Keratinocyte (primary cell): Measurements from ENCODE around the gene CES5A. TPM values are rescaled to one million over a fixed set of nuclear protein-coding genes. Genes with fewer than 3 reads are reported as not detected.
"Not testable (repeated sequence)": the region's sequence is repeated elsewhere in the genome, so short reads cannot be mapped to it uniquely, and the experiment has no call there.

Experiments used
- DNase-seq: peaks from one replicate; pipeline ENCODE4 v3.0.0-alpha.2; 2011; ENCODE audit warnings: low read depth, missing footprints, low spot score
- FAIRE-seq: peaks from 2 replicates; lab custom pipeline; 2011; peaks lifted over from hg19 to GRCh38; lab: Jason Lieb, UNC
- H2AFZ ChIP-seq: 2 replicates; pipeline ENCODE4 v1.6.0; 2012; ENCODE audit warnings: low read length, control low read depth, inconsistent platforms; ENCODE audit not compliant: control insufficient read depth
- H3K27ac ChIP-seq: 2 replicates; pipeline ENCODE4 v1.5.1; 2011; ENCODE audit warnings: low read length; ENCODE audit not compliant: control insufficient read depth, insufficient read depth
- H3K27me3 ChIP-seq: 3 replicates; pipeline ENCODE4 v1.6.0; 2011; ENCODE audit warnings: low read length; ENCODE audit not compliant: control insufficient read depth, insufficient read depth; ENCODE audit errors: extremely low read depth
- H3K36me3 ChIP-seq, 2 experiments: 2 replicates in 1 of 2; 3 replicates in 1 of 2; pipeline ENCODE4 v1.5.1; 2011; ENCODE audit warnings: low read length in 2 of 2, mild to moderate bottlenecking in 1 of 2; ENCODE audit not compliant: control insufficient read depth in 2 of 2, insufficient read depth in 2 of 2; ENCODE audit errors: extremely low read depth in 1 of 2
- H3K4me1 ChIP-seq: 3 replicates; pipeline ENCODE4 v1.5.1; 2011; ENCODE audit warnings: low read length; ENCODE audit not compliant: control insufficient read depth, insufficient read depth; ENCODE audit errors: extremely low read depth
- H3K4me2 ChIP-seq: 3 replicates; pipeline ENCODE4 v1.6.0; 2011; ENCODE audit warnings: low read depth, low read length; ENCODE audit not compliant: control insufficient read depth, insufficient read depth; ENCODE audit errors: extremely low read depth
- H3K4me3 ChIP-seq, 3 experiments: fragments of 200-600 bp in 1 of 3; sonication (generic) in 1 of 3; 2 replicates in 2 of 3; 3 replicates in 1 of 3; pipeline ENCODE4 v1.5.1; 2011 to 2016; ENCODE audit warnings: low read length in 3 of 3, mild to moderate bottlenecking in 3 of 3, control low read depth in 2 of 3, inconsistent platforms in 1 of 3, low read depth in 1 of 3, mixed read lengths in 1 of 3, mixed run types in 1 of 3, moderate library complexity in 1 of 3; ENCODE audit not compliant: control insufficient read depth in 2 of 3, insufficient read depth in 2 of 3; ENCODE audit errors: extremely low read depth in 1 of 3
- H3K79me2 ChIP-seq: 2 replicates; pipeline ENCODE4 v1.6.0; 2012; ENCODE audit warnings: low read length; ENCODE audit not compliant: control insufficient read depth, insufficient read depth
- H3K9ac ChIP-seq: 3 replicates; pipeline ENCODE4 v1.6.0; 2011; ENCODE audit warnings: low read length; ENCODE audit not compliant: control insufficient read depth, insufficient read depth; ENCODE audit errors: extremely low read depth
- H3K9me1 ChIP-seq: 3 replicates; pipeline ENCODE4 v1.6.0; 2011; ENCODE audit warnings: low read length; ENCODE audit not compliant: control insufficient read depth, insufficient read depth; ENCODE audit errors: extremely low read depth
- H3K9me3 ChIP-seq: 2 replicates; pipeline ENCODE4 v1.5.1; 2012; ENCODE audit warnings: low read depth, low read length; ENCODE audit not compliant: control insufficient read depth
- H4K20me1 ChIP-seq: 3 replicates; pipeline ENCODE4 v1.6.0; 2011; ENCODE audit warnings: low read length; ENCODE audit not compliant: control insufficient read depth, insufficient read depth; ENCODE audit errors: extremely low read depth
- EZH2 ChIP-seq: IDR thresholded peaks from one replicate; pipeline ENCODE4 v1.6.1; 2012; ENCODE audit warnings: inconsistent platforms, mild to moderate bottlenecking, low read length, moderate library complexity
- dilution Hi-C: fragments of 300-500 bp; cut with MboI; formaldehyde crosslinking; loops from one replicate; pipeline ENCODE4 v1.7.0; 2020; ENCODE audit warnings: low sequenced_read_pairs; ENCODE audit not compliant: extremely low pct_ligation_motif_present
- polyA plus RNA-seq, 5 experiments: library from polyadenylated mRNA; depleted of rRNA in 3 of 5; stranded (reverse) in 3 of 5; stranded (forward) in 1 of 5; unstranded in 1 of 5; fragments of >200 nt; gene quantifications; 1 replicate in 1 of 5; 2 replicates in 3 of 5; 3 replicates in 1 of 5; pipeline versions ENCODE4 v1.2.1 to v1.2.3, GENCODE V29; 2011 to 2012; ENCODE audit warnings: missing spikeins in 2 of 5, low read depth in 1 of 5, low replicate concordance in 1 of 5
- TF ChIP-seq, protein P1 (sequence below), 3 experiments: IDR thresholded peaks in 1 of 3; conservative IDR thresholded peaks in 1 of 3; optimal IDR thresholded peaks in 1 of 3; 2 replicates in 2 of 3; 3 replicates in 1 of 3; pipeline versions ENCODE3 to v1.5.1; 2011; ENCODE audit warnings: low read length in 3 of 3, mild to moderate bottlenecking in 3 of 3, moderate library complexity in 2 of 3, control low read depth in 1 of 3, inconsistent platforms in 1 of 3; ENCODE audit not compliant: insufficient read depth in 2 of 3; ENCODE audit errors: extremely low read depth in 1 of 3

The CES5A gene
- polyA plus RNA-seq, 1 donor (not counting 4 experiments of a cell fraction or from before 2014, with no cell fraction given), result not detected

DNA sequence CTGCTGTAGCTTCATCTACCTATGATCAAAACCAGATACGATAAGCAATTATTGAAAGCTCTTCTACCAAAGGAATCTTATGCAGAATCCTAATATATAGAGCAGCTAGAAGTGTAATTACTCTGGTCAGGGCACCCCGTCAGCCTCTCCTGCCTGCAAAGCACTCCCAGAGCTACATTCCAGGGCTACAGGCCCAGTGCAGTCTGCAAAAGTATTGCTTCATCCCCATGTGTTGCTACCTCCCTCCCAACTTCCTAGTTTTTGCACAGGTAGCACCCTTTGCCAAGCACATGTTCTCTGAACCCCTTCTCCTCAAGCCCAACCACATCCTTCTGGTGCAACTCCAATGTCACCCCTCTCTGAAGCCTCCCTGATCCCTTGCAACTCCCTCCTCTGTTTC is 7.0 kb downstream of the CES5A start:
- no peaks in the 10 kb centered on the region for H3K4me1 ChIP-seq
- no peaks in the 10 kb centered on the region for H3K36me3 ChIP-seq
- DNase-seq (no peak), FAIRE-seq (no peak)
- H3K9ac ChIP-seq, result no peak overlapping the region
- TF ChIP-seq, protein P1, sequence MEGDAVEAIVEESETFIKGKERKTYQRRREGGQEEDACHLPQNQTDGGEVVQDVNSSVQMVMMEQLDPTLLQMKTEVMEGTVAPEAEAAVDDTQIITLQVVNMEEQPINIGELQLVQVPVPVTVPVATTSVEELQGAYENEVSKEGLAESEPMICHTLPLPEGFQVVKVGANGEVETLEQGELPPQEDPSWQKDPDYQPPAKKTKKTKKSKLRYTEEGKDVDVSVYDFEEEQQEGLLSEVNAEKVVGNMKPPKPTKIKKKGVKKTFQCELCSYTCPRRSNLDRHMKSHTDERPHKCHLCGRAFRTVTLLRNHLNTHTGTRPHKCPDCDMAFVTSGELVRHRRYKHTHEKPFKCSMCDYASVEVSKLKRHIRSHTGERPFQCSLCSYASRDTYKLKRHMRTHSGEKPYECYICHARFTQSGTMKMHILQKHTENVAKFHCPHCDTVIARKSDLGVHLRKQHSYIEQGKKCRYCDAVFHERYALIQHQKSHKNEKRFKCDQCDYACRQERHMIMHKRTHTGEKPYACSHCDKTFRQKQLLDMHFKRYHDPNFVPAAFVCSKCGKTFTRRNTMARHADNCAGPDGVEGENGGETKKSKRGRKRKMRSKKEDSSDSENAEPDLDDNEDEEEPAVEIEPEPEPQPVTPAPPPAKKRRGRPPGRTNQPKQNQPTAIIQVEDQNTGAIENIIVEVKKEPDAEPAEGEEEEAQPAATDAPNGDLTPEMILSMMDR (optimal IDR thresholded peaks at IDR 0.05 in 1 of 3, IDR thresholded peaks at IDR 0.05 in 1 of 3, conservative IDR thresholded peaks at IDR 0.05 in 1 of 3; ENCODE audit: extremely low read depth in 1 of 3, insufficient read depth in 2 of 3, low read length in 3 of 3), result no peak
- H3K4me2 ChIP-seq, result no peak overlapping the region
- no peak overlapping the region for H3K4me3 ChIP-seq
- H2AFZ ChIP-seq, result no peak overlapping the region
- H3K9me1 ChIP-seq, result no peaks in the 10 kb centered on the region
- no peaks in the 10 kb centered on the region for H3K9me3 ChIP-seq
- no peaks in the 10 kb centered on the region for H3K79me2 ChIP-seq
- H3K27ac ChIP-seq, result no peak overlapping the region
- dilution Hi-C loops, result no loop called here
- no peaks in the 10 kb centered on the region for H4K20me1 ChIP-seq
- H3K27me3 ChIP-seq, result no peaks in the 10 kb centered on the region

DNA sequence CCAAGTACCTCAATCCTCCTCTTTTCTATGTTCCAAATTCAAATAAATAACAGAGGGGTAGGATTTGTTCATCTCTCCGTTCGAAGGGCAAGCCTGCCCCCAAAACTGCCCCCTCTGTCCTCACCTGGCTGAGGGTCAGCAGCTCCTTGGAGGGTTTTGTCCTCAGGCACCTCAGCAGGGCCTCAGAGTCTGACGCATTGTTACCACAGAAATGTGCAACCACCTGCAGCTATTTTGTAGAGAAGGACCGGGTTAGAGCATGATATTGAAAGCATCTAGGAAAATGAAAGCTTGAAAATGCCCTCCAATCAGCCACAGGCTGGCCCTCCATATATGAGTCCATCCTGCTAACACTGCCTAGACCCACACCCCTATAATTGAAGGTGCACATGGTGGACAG is 13.9 kb downstream of the CES5A start:
- Histone ChIP-seq H3K79me2 (no peaks in the 10 kb centered on the region), H3K27ac (no peak overlapping the region), H3K4me1 (no peaks in the 10 kb centered on the region), H3K4me3 (no peak overlapping the region), H3K36me3 (no peaks in the 10 kb centered on the region), H3K4me2 (no peak overlapping the region), H3K9ac (no peak overlapping the region), H3K27me3 (no peaks in the 10 kb centered on the region), H3K9me1 (no peaks in the 10 kb centered on the region), H2AFZ (no peak overlapping the region), H3K9me3 (no peaks in the 10 kb centered on the region), H4K20me1 (no peaks in the 10 kb centered on the region)
- TF ChIP-seq, protein P1 (optimal IDR thresholded peaks at IDR 0.05 in 1 of 3, IDR thresholded peaks at IDR 0.05 in 1 of 3, conservative IDR thresholded peaks at IDR 0.05 in 1 of 3; ENCODE audit: extremely low read depth in 1 of 3, insufficient read depth in 2 of 3, low read length in 3 of 3), result no peak
- no peak for TF ChIP-seq EZH2
- no peak for DNase-seq
- dilution Hi-C loops, result no loop called here
- no peak for FAIRE-seq

DNA sequence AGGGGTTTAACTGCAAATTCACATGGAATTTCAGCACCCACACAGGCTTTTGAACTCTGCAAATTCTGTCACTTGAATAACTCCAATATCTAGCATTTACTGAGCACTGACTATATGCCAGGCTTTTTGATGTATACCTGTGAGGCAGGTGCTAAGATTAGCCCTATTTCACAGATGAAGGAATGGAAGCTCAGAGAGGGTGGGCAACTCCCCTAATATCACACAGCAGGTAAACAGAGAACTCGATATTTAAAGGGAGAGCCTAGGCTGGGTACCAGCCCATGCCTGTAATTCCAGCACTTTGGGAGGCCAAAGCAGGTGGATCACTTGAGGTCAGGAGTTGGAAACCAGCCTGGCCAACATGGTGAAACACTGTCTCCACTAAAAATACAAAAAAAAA is 17.5 kb downstream of the CES5A start:
- DNase-seq, H3K79me2 ChIP-seq, H3K27me3 ChIP-seq, H3K9me3 ChIP-seq, H3K36me3 ChIP-seq, H2AFZ ChIP-seq, H4K20me1 ChIP-seq, dilution Hi-C loops, FAIRE-seq, H3K9me1 ChIP-seq, H3K4me3 ChIP-seq, H3K4me1 ChIP-seq, H3K9ac ChIP-seq, H3K4me2 ChIP-seq, H3K27ac ChIP-seq: not testable (repeated sequence)
